ENCODE measurements around the gene SSBP2. TPM values are rescaled to one million over a fixed set of nuclear protein-coding genes. Genes with fewer than 3 reads are reported as not detected.

SSBP2 gene
- total and polyA plus RNA-seq, 2 donors from 2014 or later = 17.0 to 57.1 TPM

DNA sequence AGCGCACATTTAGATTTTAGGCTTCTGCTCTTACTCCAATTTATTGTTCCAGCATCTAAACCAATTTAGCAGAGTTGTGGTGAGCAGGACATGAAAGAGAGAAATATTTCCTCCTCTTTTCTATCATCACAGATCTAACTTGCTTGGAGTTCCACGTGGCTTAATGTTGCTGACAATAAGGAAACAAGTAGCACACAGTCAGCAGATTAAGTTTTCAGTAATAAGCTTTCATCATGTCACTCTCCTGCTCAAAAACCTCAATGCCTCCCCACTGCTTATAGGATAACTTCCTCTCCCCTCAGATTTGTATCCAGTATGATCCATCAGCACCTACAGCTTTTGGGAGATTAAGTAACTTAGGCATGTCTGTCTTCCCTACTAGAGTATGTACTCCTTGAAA is 10.4 kb upstream of the SSBP2 start:
- no peak for TF ChIP-seq CTCF (IDR thresholded peaks at IDR 0.05; ENCODE audit: borderline replicate concordance, extremely low read depth, insufficient read depth)
- no peak overlapping the region for H3K27ac ChIP-seq (ENCODE audit: low read depth in 2 of 2, low read length in 2 of 2)
- DNase-seq = no peak

GRCh38 chr5:81760521-81760920 is 9.6 kb upstream of the SSBP2 start:
- no peak for FAIRE-seq
- no peak for DNase-seq
- H3K4me1 ChIP-seq (ENCODE audit: control insufficient read depth in 2 of 3, insufficient read depth in 2 of 3, low read depth in 1 of 3, low read length in 3 of 3) = peaks cover 0 to 4% (median 1%) of the 10 kb centered on the region in 3 donors
- intact Hi-C loops (cut with DNase I) = no loop called here
- H3K4me3 ChIP-seq (ENCODE audit: low read length in 3 of 3) = no peak overlapping the region
- no peaks in the 10 kb centered on the region for H3K27me3 ChIP-seq (ENCODE audit: control insufficient read depth, insufficient read depth, low read length)
- TF ChIP-seq CTCF (IDR thresholded peaks at IDR 0.05; ENCODE audit: borderline replicate concordance, extremely low read depth, insufficient read depth) = no peak
- H3K9ac ChIP-seq (ENCODE audit: low read length in 3 of 3) = no peak overlapping the region
- no peak overlapping the region for H3K27ac ChIP-seq (ENCODE audit: low read depth in 2 of 2, low read length in 2 of 2)
- no peaks in the 10 kb centered on the region for H3K9me3 ChIP-seq (ENCODE audit: control insufficient read depth in 2 of 3, insufficient read depth in 1 of 3, low read length in 3 of 3)
- H3K36me3 ChIP-seq (ENCODE audit: control insufficient read depth in 2 of 3, insufficient read depth in 3 of 3, low read length in 3 of 3) = no peaks in the 10 kb centered on the region

More for the DNA sequence above, 10.4 kb upstream of the SSBP2 start:
- Histone ChIP-seq H3K4me1 (ENCODE audit: control insufficient read depth in 2 of 3, insufficient read depth in 2 of 3, low read depth in 1 of 3, low read length in 3 of 3) (no peaks in the 10 kb centered on the region), H3K9me3 (ENCODE audit: control insufficient read depth in 2 of 3, insufficient read depth in 1 of 3, low read length in 3 of 3) (no peaks in the 10 kb centered on the region), H3K27me3 (ENCODE audit: control insufficient read depth, insufficient read depth, low read length) (no peaks in the 10 kb centered on the region), H3K36me3 (ENCODE audit: control insufficient read depth in 2 of 3, insufficient read depth in 3 of 3, low read length in 3 of 3) (no peaks in the 10 kb centered on the region), H3K4me3 (ENCODE audit: low read length in 3 of 3) (no peak overlapping the region), H3K9ac (ENCODE audit: low read length in 3 of 3) (no peak overlapping the region)
- intact Hi-C loops (cut with DNase I) = no loop called here
- FAIRE-seq = no peak

- no peak for FAIRE-seq
- intact Hi-C loops (cut with DNase I) = no loop called here
- Histone ChIP-seq H3K27me3 (ENCODE audit: control insufficient read depth, insufficient read depth, low read length) (no peaks in the 10 kb centered on the region), H3K4me1 (ENCODE audit: control insufficient read depth in 2 of 3, insufficient read depth in 2 of 3, low read depth in 1 of 3, low read length in 3 of 3) (peaks cover 0 to 6% (median 2%) of the 10 kb centered on the region in 3 donors), H3K27ac (ENCODE audit: low read depth in 2 of 2, low read length in 2 of 2) (no peak overlapping the region), H3K36me3 (ENCODE audit: control insufficient read depth in 2 of 3, insufficient read depth in 3 of 3, low read length in 3 of 3) (no peaks in the 10 kb centered on the region), H3K9me3 (ENCODE audit: control insufficient read depth in 2 of 3, insufficient read depth in 1 of 3, low read length in 3 of 3) (no peaks in the 10 kb centered on the region), H3K4me3 (ENCODE audit: low read length in 3 of 3) (no peak overlapping the region), H3K9ac (ENCODE audit: low read length in 3 of 3) (no peak overlapping the region)
- no peak for DNase-seq
- TF ChIP-seq CTCF (IDR thresholded peaks at IDR 0.05; ENCODE audit: borderline replicate concordance, extremely low read depth, insufficient read depth) = no peak
Observed at GRCh38 chr5:81759632-81760005, 8.7 kb upstream of the SSBP2 start.

DNA sequence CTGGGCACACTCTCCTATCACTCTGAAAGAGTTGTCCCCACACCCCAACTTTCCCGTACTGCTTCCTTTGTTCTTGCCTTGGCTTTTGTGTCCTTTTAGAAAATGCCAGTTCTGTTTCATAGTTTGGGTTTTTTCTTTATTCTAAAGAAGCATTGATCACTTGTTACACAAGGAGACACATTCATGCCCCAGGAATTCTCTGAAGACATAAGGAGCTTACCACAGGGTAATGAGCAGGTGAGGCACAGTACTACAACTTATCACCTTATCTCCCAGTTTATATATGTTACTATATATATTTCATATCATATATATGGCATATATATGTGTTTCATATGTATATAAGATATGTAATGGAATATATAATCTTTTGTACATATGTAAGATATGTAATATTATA is 6.5 kb upstream of the SSBP2 start:
- peaks cover 0 to 6% (median 2%) of the 10 kb centered on the region in 3 donors for H3K4me1 ChIP-seq (ENCODE audit: control insufficient read depth in 2 of 3, insufficient read depth in 2 of 3, low read depth in 1 of 3, low read length in 3 of 3)
- H3K9me3 ChIP-seq (ENCODE audit: control insufficient read depth in 2 of 3, insufficient read depth in 1 of 3, low read length in 3 of 3) = no peaks in the 10 kb centered on the region
- no peak overlapping the region for H3K9ac ChIP-seq (ENCODE audit: low read length in 3 of 3)
- H3K27ac ChIP-seq (ENCODE audit: low read depth in 2 of 2, low read length in 2 of 2) = no peak overlapping the region
- DNase-seq (no peak), FAIRE-seq (no peak)
- no peak for TF ChIP-seq CTCF (IDR thresholded peaks at IDR 0.05; ENCODE audit: borderline replicate concordance, extremely low read depth, insufficient read depth)
- no peaks in the 10 kb centered on the region for H3K36me3 ChIP-seq (ENCODE audit: control insufficient read depth in 2 of 3, insufficient read depth in 3 of 3, low read length in 3 of 3)
- intact Hi-C loops (cut with DNase I) = no loop called here
- no peaks in the 10 kb centered on the region for H3K27me3 ChIP-seq (ENCODE audit: control insufficient read depth, insufficient read depth, low read length)
- H3K4me3 ChIP-seq (ENCODE audit: low read length in 3 of 3) = no peak overlapping the region
